Fibroblast of lung (primary cell): ENCODE results near the gene CACNA1S.

ENCODE experiments used
- EZH2 ChIP-seq: IDR thresholded peaks from 2 replicates; pipeline ENCODE4 v1.5.1; 2012; ENCODE audit warnings: low read length, control low read depth, mild to moderate bottlenecking; ENCODE audit errors: missing control alignments
- TF ChIP-seq, protein P1 (sequence below), 2 donors: IDR thresholded peaks in 1 of 2; conservative IDR thresholded peaks in 1 of 2; 1 replicate in 1 of 2; 2 replicates in 1 of 2; pipeline ENCODE4 v1.5.1; 2011 to 2012; ENCODE audit warnings: low read length in 2 of 2, control low read depth in 1 of 2, inconsistent platforms in 1 of 2, low read depth in 1 of 2, mild to moderate bottlenecking in 1 of 2

DNA sequence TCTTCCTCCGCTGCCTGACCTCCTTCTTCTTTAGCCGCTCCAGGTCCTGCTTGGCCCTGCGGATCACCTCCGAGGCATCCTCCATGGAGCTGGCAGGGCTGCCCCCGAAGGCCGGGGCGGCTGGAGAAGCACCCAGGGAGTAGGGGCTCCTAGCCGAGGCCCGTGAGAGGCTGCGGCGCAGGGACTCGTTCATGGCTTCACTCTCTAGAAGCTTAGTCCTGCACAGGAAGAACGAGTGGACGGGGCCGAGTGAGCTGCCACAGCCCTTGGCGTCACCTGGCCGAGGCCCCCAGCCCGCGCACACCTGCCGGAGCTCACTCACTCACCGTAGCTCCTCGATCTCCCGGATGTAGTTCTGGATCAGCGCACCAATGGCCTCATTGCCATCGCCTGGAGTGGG lies 111.8 kb downstream of the CACNA1S start:
- TF ChIP-seq, protein P1, sequence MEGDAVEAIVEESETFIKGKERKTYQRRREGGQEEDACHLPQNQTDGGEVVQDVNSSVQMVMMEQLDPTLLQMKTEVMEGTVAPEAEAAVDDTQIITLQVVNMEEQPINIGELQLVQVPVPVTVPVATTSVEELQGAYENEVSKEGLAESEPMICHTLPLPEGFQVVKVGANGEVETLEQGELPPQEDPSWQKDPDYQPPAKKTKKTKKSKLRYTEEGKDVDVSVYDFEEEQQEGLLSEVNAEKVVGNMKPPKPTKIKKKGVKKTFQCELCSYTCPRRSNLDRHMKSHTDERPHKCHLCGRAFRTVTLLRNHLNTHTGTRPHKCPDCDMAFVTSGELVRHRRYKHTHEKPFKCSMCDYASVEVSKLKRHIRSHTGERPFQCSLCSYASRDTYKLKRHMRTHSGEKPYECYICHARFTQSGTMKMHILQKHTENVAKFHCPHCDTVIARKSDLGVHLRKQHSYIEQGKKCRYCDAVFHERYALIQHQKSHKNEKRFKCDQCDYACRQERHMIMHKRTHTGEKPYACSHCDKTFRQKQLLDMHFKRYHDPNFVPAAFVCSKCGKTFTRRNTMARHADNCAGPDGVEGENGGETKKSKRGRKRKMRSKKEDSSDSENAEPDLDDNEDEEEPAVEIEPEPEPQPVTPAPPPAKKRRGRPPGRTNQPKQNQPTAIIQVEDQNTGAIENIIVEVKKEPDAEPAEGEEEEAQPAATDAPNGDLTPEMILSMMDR (conservative IDR thresholded peaks at IDR 0.05 in 1 of 2, IDR thresholded peaks at IDR 0.05 in 1 of 2; ENCODE audit: low read depth in 1 of 2, low read length in 2 of 2), result no peak
- no peak for TF ChIP-seq EZH2
